NCI-H345 (cell line): ENCODE data around the gene PSD.
"Not testable (repeated sequence)": the region's sequence is repeated elsewhere in the genome, so short reads cannot be mapped to it uniquely, and the experiment has no call there.

Experiments used
- DNase-seq: peaks from one replicate; lab custom pipeline; 2025; lab: John Stamatoyannopoulos, UW

PSD gene

DNA sequence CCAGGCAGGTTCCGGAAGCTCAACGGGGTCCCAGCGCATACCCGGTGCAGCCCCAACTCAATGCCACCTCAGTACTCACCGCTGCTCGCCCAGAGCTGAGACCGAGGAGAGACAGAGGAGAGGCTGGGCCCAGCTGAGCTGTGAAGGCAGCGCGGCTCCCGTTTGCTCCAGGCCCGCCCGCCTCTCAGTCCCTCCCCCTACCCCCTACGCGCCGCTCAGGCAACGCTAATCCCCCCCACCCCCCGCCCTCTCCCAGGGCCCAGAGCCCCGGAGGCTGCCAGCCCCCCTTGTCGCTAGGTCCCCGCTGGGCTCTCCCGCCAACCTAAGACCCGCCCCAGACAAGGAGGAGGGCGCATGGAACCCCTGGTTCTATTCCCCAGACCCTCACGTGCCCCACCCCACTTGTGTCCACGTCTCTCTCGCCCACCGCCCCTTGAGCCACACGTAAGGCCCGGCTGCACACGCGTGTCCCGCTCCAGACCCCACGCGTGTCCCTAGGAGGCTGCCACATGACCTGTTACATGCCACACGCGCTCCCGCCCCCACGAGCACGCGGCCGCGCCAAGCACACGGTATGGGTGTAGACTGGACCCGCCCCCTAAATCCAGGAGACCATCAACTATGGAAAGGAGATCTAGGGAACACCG, at the start of gene PSD:
Gene PSD (minus strand): TSS at position 164 of the 647 bp plus-strand sequence. CDS start 1,747 bp downstream, outside the sequence.
- peak; percentile 78 for DNase-seq

DNA sequence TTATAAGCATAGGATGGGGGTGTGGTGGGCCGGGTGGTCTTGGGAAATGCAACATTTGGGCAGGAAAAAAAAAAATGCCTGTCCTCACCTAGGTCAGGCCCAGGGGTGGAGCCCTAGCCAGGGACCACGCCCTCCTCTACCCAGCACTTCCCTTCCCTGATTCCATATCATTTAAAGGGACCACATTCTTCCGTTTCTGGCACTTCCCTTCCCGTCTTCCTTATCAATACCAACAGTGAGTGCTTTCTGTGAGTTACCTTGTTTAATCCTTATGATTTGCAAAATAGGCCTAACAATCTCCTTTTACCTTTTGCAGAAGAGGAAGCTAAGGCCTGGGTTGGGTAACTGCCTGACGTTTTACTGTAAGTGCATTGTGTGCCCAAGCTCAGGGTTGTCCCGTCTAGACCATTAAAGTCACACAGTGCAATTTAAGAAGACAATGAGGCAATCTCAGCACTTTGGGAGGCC, 49.4 kb upstream of the PSD start:
- DNase-seq = no peak

DNA sequence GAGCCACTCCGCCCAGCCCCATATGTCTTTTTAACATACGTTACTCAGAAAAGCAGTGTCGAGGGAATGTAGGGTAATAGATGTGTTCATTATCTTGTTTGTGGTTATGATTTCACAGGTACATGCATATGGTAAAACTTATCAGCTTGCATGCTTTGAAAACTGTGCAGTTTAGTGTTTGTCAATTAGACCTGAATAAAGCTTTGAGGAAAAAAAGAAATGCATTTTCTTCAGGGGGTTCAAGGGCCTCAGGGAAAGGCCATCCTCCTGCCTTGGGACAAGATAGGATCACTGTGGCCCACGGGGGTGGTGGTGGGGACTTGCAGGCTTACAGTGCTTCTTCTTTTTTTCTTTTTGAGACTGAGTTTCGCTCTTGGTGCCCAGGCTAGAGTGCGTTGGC, 48.7 kb upstream of the PSD start:
- no peak for DNase-seq

DNA sequence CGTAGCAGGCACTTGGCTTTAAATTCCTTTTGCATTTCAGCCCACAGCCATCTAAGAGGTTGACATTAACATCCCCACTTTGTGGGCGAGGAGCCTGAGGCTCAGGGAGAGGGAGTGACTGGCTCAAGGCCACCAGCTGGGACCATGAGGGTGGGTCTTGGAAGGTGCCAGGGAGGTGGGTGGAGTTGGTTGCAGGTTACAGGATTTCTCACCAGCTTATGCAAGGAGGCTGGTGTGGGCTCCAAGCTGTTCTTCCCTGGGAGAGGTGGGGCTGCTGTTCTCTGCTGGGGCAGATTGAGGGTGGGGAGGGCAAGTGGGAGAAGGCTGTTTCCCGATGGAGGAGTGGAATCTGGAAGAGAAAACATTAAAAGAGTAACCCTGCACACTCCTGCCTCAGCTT, 46.9 kb upstream of the PSD start:
- DNase-seq = no peak

DNA sequence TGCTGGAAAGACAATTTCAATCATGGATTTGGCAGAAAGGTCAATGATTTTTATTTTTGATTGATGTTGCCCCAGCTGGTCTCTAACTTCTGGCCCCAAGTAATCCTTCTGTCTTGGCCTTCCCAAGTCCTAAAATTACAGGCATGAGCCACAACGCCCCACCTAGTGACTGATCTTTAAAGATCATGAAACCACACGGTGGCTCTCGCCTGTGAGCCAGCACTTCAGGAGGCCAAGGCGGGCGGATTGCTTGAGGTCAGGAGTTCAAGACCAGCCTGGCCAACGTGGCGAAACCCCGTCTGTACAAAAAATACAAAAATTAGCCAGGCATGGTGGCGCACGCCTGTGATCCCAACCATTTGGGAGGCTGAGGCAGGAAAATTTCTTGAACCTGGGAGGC, 45.4 kb upstream of the PSD start:
- no peak for DNase-seq

DNA sequence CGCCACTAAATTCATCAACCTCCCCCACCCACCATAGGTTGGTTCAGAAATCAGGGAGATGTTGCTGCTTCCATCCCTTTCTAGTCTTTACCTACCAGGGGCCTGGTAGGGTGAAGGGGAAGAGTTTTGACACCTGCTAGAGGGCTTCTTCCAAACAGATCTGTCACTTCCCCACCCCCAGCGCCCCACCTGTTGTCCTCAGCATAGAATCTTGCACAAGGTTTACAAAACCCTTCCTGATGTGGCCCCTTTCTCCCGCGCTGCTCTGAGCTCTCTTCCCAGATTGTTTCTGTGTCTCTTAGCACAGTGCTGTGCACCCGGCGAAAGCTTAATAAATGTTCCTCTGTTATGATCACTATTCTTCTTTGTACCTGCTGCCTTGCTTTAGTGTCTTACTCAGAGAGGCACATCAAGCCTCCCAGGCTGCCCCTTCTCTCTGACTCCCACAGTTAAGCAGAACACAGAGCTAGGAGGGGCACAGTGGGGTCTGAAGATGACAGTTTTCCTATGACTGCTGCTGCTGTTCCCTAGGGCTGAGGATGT, 44.0 kb upstream of the PSD start:
- no peak for DNase-seq

DNA sequence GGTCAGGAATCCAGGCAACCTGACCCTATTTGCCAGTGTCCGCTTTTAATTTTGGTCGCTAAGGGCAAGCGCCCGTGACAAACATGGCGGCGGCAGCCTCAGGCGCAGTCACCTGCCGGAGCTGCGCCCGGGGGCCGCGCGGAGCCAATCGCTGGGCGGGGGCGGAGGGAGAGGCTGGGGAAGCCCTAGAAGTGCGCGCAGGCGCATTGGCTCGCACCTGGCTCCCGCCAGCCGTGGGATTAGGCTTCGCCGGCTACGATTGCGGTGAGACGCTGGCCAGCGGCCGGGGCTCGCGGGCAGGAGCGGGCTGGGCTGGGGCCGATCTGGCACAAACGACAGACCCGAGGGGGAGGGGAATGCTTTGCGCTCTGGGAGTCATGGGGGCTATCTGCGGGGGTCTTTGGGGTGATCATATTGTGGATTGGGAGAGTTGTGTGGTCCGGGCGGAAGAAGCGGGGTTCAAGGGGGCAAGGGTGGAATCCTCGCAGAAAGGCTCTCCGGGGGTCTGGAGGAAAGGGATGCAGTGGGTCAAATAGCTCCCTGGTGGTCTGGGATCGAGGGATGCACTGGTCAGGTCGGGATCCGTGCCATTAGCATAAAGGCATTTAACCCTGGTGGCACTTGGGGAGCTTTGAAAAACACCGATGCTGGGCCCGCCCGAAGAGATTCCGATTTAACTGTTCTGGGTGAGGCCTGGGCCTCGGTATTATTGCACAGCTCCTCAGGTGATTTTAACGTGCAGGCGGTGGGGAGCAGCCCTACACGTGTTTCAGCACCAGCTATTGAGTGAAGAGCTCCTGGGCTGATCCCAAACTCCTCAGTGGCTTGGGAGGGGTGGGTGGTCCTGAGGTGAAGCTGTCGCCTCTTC, 42.8 kb upstream of the PSD start:
- DNase-seq = peak; percentile 91

DNA sequence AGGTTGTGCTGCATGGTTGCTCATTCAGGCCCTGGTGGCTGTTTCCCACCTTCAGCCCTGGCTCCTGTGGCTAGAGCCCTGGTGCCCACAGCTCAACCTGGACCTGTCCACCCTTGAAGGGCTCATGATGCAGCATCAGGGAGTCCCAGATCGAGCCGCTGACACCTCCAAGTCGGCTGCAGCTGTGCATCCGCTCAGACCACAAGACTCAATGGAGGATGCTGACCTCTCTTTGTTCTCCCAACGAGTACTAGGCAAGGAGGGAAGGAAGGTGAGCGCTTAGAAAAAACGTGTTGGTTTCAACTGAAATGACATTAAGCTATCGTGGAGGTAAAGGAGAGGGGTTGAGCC, 42.2 kb upstream of the PSD start:
- no peak for DNase-seq

DNA sequence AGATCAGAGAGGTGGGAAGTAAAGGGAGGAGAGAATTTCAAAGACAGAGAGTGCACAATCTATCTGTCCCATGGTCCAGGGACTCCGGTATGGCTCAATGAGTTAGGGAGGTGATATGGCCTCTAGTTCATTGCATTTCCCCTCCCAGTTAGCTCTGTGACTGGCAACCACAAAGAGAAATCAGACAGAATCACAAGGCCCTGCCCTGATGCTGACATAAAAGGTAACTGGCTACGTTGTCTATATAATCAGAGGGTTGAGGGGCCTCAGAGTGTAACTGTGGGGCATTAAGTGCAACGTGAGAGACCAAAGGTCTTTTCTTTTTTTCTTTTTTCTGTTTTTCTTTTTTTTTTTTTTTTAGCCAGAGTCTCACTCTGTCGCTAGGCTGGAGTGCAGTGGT, 40.1 kb upstream of the PSD start:
- no peak for DNase-seq

DNA sequence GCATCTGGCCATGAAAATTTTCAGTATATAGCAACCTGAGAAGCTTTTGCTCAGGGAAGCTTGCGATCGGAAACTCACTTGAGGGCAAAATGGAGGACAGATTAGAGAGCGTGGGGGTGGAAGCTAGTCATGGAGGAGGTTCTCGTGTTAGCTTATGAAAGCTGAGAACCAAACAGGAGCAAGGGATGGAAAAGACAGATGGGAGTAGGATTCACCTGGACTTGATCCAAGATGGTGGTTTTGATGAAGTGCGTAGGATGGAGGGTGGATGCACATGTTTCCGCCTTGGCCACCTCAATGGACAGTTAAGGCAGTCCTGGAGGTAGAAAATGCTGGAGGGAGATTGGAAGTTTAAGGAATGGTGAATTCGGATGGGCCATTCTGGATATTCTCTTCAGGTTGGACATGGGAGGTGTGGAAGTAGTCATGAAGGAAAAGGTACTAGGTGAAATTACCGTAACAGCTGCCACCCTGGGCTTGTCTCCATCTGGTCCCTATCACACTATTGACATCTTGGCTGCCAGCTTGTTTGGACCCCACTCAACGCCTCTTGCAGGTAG, 39.1 kb upstream of the PSD start:
- DNase-seq = no peak

DNA sequence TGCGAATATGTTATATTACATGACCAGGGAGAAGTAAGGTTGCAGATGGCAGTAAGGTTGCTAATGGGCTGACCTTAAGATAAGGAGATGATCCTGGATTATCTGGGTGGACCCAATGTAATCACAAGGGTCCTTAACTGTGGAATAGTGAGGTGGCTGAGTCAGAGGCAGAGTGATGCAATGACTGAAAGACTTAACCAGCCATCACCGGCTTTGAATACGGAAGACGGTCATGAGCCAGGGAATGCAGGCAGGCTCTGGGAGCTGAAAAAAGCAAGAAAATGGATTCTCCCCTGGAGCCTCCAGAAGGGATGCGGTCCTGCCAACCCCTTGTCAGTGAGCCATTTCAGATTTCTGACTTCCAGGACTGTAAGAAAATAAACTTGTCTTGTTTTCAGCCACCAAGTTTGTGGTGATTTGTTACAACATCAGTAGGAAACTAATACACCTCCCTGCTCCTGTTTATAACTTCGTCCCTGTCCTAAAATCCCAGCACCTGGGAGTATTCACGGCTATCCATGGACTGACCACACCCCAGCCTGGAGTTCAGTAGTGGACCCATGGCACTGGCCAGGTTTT, 37.4 kb upstream of the PSD start:
- DNase-seq = no peak

DNA sequence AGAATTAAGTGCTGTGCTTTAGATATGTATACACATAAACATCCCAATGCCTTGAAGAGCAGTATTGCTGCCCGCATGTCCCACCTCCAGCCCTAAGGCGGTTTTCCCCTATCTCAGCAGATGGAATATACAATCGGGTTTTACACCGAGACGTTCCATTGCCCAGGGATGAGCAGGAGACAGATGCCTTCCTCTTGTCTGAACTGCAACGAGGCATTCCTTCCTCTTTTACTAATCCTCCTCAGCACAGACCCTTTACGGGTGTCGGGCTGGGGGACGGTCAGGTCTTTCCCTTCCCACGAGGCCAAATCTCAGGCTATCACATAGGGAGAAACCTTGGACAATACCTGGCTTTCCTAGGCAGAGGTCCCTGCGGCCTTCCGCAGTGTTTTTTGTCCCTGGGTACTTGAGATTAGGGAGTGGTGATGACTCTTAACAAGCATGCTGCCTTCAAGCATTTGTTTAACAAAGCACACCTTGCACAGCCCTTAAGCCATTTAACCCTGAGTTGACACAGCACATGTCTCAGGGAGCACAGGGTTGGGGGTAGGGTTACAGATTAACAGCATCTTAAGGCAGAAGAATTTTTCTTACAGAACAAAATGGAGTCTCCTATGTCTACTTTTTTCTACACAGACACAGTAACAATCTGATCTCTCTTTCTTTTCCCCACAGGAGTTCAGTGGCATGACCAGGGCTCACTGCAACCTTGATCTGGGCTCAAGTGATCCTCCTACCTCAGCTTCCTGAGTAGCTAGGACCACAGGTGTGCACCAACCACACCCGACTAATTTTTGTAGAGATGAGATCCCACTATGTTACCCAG, 36.3 kb upstream of the PSD start:
- not testable (repeated sequence) for DNase-seq

DNA sequence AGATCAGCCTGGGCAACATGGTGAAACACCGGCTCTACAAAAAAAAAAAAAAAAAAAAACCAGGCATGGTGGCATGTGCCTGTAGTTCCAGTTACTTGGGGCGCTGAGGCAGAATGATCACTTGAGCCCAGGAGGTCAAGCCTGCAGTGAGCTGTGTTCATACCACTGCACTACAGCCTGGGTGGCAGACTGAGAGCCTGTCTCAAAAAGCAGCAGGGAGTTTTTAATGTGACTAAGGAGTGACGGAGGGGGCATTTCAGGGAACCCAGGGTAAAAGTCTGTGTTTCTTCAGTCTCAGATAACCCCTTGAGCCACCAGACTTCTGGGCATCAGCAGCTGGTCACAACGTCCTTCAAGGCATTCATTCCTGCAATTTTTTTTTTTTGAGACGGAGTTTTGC, 34.9 kb upstream of the PSD start:
- no peak for DNase-seq

DNA sequence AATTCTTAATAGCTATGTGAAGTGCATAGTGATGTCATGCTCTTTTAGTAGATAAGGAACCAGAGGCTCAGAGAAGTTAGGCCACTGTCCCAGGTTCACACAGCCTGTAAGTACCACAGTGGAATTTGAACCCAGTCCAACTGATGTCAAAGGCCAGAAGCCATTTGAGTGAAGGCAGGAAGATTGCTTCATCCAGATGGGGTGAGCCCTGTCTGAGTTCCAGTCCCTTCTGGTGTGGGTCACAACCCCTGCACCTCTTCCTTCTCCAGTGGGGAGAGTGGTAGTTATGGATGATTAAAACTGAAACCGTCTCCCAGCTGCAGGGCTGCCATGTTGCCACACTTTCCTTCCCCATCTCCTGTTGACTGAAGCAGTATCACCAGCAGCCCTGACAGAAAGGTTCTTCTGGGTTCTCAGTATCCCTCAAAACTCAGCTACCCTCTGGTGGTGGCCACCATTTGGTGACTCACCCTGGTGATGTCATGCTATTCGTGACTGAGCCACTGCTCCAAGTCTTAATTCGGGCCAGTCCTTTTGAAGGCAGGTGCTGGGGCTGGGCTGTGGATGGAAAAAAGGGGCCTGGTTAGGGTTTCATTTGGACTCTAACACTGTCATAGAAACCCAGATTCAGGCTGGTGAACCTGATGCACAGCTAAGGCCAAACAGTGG, 34.2 kb upstream of the PSD start:
- DNase-seq = no peak

DNA sequence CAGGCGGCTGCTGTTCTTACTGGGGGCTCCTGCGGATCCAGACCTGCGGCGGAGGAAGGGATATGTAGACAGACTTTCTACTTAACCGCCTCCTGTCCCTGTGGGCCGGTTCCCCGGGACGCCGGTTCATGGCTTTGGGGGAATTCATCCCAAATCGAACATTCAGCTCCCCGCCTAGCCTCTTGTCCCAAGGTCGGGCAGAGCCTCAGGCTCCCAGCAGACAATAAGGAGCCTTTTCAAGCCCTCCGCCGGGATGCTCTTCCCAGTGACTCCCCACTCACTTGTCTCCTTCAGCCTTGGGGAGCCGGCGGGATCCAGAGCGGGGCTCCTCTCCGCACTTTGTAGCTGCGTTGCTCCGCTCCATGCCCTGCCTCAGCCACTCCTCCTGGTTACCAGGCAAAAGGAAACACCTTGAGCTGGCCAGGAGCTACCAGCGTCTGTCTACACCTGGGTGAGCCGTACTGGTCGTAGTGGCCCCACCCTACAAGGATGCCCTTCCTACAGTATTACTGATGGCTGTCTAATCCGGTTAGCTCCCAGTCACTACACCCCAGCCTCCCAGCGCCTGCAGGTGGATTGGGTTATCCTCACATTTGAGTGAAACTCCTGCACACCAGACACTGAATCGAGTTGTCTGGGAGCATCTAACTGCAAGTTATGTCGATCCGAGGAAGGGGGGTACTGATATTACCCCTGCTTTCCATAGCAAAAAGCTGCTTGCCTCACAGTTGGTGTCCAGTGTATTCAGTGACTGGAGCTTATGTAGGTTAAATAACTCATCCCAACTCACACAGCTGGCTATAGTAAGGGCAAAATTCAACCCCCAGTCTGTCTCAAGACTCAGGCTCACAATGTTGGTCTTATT, 32.8 kb upstream of the PSD start, which contains the start of gene C10orf95:
Gene C10orf95 (minus strand): TSS at position 439 of the 865 bp plus-strand sequence. CDS start 450 bp downstream, outside the sequence.
- peak; percentile 11 for DNase-seq

DNA sequence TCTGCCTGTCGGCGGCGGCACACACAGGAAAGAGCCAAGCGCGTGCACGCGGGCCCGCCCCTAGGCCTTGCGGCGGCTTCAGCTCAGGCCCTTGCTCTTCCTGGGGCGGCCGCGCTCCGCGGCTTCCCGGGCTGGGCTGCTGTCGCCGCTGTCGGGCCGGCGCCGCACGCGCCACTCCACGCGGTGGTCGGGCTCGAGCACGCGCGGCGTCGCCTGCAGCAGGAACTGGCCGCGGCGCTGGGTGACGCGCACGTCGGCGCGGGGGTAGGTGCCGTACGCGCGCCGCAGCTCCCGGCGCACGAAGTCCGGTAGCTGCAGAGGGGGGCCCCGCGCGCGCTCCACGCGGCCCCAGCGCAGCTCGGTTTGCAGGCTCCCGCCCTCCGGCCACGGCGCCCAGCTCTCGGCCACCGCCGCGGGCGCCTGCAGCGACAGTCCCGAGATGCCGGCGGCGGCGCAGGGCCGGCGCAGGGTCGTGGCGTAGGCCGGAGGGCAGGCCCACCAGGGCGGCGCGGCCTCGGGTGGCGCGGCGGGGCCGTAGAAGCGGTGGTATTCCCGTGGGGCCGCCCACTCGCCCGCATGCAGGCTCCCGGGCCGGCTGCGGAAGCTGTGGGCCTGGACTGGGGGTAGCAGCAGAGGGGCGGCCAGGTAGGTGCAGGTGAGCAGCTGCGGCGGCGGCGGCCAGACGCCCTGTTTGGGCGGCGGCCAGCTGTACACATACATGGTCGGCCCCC, 32.0 kb upstream of the PSD start:
- peak; percentile 84 for DNase-seq

DNA sequence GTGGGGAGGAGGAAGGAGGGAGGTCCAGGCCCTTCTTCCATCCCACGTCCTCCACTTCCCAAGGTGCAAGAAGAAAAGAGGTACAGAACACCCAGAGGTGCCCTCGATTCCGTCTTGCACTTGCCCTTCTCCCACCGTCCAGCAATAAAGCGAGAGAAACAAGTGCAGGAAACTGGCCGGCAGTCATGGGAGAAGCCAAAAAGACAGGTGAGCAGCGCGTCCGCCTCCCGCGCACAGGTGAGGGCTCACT, 31.5 kb upstream of the PSD start:
- DNase-seq = no peak

DNA sequence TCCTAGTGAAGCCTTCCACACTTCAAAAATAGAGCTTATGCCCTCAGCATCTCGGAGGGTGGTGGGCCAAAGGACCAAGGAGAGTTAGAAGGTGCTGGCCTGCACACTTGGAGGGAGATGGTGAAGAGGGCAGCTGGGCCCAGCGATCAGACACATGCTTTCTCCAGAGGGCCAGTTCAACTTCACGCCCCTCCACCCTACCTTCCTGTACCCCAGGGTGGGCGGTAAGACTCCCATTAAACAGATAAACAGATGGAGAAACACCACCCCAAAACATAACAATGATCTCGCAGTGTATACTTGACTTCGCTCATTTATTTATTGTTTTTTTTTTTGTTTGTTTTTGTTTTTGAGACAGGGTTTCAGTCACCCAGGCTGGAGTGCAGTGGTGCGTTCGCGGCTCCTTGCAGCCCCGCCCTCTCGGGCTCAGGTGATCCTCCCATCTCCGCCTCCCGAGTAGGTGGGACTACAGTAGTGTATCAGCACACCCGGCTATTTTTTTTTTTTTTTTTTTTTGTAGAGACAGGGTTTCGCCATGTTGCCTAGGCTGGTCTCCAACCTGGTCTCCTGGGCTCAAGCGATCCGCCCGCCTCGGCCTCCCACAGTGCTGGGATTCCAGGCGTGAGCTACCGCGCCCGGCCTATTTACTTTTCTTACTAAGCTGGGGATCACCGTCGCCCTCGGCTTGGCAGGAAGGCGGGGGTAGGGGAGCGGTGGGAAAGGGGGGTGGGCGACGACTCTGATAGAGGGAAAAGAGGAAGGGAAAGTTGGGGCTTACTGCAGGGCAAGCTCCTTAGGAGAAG, 30.9 kb upstream of the PSD start:
- DNase-seq = peak; percentile 85

DNA sequence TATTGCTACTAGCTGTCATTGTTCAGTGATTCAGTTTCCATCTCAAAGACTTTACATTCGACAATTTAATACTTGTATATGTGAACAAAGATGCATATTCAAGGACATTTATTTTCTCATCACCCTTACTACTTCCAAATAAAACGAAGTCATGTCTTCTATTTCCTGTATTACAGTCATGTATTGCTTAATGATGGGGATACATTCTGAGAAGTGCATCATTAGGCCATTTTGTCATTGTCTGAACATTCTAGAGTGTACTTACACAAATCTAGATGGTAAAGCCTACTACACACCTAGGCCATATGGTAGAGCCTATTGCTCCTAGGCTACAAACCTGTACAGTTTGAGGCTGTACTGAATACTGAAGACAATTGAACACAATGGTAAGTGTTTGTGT, 26.3 kb upstream of the PSD start:
- no peak for DNase-seq
